Measurements from ENCODE around the gene MAP3K21.

MAP3K21 gene

DNA sequence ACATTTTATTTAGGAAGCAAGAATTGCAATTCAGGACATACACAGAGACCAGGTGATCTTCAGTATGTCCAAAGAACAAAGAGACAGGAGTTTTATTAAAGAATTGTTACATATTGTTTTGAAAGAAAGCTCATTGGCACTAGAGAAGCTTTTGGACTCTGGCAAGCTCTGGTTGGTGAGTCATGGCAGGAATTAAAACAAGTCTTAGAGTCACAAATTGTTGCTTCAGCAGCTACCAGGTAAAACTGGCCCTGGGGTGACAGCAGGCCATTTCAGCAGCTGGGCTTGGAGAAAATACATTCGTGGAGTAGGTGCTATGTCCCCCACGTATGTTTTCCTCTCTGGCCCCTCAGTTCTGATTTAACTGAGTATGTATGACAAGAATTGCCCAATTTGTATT, 58.8 kb downstream of the MAP3K21 start:
- DNase-seq (ENCODE audit: extremely low read depth in 1 of 2, low read depth in 1 of 2), result no peak

GRCh38 chr1:233387585-233387984, 60.1 kb downstream of the MAP3K21 start:
- no peak for DNase-seq (ENCODE audit: extremely low read depth in 1 of 2, low read depth in 1 of 2)

- no peak for DNase-seq (ENCODE audit: extremely low read depth in 1 of 2, low read depth in 1 of 2)
Observed at GRCh38 chr1:233389169-233389568, 61.6 kb downstream of the MAP3K21 start.

GRCh38 chr1:233389893-233390292, 62.4 kb downstream of the MAP3K21 start:
- DNase-seq (ENCODE audit: extremely low read depth in 1 of 2, low read depth in 1 of 2), result no peak

GRCh38 chr1:233390842-233391737, 63.6 kb downstream of the MAP3K21 start:
- DNase-seq (ENCODE audit: extremely low read depth in 1 of 2, low read depth in 1 of 2), result no peak

- DNase-seq (ENCODE audit: extremely low read depth in 1 of 2, low read depth in 1 of 2), result no peak
Observed at GRCh38 chr1:233393084-233393840, 65.7 kb downstream of the MAP3K21 start.

- DNase-seq (ENCODE audit: extremely low read depth in 1 of 2, low read depth in 1 of 2), result no peak
Observed at GRCh38 chr1:233393926-233394680, 66.6 kb downstream of the MAP3K21 start.

DNA sequence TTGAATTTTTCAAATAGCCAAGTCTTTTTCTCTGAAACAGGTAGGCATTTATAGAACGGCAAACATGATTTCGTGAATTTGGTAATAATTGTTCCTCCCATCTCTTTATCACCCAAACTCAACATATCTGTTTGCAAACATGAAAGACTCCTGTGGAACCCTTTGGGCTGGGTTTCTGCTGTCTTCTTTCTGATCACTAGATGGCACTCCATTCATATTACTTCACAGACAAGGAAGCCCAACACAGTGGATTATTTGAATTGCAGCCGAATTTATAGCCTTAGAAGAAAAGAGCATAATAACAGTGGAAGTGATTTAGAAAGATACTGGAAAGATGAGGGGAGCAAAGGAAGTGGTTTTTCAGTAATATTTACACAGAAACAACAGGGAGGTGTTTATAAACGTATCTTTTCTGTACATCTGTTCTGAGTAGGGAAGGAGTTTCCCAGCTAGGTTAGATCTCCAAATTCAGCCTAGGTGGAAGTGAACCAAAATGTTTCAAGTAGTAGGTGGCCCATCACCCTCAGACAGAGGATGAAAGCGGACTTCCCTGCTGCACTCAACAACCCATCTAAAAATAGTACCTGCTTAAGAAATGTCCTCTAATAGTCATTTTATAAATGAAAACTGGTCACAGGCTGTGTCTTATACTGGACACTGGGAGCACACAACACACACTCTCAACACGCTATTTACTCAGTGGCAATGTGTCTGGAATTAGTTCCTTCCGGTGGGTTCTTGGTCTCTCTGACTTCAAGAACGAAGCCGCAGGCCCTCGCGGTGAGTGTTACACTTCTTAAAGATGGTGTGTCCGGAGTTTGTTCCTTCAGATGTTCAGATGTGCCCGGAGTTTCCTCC, 67.6 kb downstream of the MAP3K21 start:
- DNase-seq (ENCODE audit: extremely low read depth in 1 of 2, low read depth in 1 of 2), result no peak

DNA sequence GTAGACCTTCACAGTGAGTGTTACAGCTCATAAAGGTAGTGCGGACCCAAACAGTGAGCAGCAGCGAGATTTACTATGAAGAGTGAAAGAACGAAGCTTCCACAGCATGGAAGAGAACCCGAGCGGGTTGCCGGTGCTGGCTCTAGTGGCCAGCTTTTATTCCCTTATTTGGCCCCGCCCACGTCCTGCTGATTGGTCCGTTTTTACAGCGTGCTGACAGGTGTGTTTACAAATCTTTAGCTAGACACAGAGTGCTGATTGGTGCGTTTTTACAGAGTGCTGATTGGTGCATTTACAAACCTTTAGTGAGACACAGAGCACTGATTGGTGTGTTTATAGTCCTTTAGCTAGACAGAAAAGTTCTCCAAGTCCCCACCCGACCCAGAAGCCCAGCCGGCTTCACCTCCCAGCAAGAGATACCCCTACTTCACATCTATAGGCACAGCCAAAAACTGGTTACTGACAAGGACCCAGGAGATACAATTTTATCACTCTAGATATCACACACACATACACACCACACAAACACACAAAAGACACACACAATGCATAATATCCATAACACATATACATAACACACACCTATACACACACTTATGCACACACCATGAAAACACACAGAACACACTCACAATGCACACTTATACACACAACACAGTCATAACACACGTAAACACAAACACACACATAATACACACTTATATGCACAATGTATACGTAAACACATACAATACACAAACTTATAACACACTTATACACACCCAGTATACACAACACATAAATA, 68.5 kb downstream of the MAP3K21 start:
- DNase-seq (ENCODE audit: extremely low read depth in 1 of 2, low read depth in 1 of 2), result no peak

DNA sequence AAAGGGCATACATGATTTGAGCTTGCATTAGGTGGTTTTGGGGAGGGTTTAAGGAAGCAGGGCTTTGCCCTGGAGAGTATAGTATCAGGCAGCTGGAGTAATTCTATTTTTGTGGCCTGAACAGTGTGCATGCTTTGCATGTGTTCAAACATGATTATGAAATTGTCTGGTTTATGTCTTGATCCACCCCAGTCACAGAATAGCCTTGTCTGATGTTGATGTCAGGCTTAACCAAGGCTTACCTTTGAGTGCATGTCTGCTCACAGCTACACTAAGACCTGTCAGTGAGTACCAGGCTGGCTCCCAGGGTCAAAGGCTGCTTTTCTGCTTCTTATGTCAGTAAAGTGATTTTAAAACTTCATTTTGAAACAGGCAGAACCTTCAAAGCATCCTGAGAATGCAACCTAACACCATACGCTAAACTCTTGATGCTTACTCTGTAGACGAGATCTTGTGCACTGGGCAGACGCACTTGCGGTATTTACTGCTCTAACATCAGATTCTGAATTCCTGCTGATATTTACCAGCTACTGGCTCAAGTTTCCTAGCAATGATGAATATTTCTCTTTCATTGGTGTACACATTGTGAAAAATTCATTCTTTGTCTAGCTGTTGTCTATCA, 78.9 kb downstream of the MAP3K21 start:
- DNase-seq (ENCODE audit: extremely low read depth in 1 of 2, low read depth in 1 of 2), result no peak

- DNase-seq (ENCODE audit: extremely low read depth in 1 of 2, low read depth in 1 of 2), result no peak
Observed at GRCh38 chr1:233406994-233407631, 79.6 kb downstream of the MAP3K21 start.

DNA sequence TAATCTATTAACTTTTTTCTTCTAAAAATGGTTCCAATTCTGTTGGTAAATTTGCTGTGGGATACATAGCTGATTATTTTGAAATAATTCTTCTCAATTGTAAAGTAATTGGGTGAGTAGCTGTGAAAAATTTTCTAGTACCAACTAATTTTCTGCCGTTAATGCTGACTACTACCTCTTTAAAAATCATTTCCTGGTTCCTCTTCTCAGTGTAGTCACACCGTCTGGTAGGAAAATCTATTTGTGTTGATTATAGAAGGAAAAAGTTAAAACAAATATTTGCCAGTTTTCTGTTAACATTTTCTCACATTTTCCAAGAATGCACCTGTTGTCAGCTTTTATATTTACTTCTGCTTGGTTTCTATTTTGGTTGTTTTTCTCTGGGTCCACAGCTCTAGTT, 82.0 kb downstream of the MAP3K21 start:
- no peak for DNase-seq (ENCODE audit: extremely low read depth in 1 of 2, low read depth in 1 of 2)

DNA sequence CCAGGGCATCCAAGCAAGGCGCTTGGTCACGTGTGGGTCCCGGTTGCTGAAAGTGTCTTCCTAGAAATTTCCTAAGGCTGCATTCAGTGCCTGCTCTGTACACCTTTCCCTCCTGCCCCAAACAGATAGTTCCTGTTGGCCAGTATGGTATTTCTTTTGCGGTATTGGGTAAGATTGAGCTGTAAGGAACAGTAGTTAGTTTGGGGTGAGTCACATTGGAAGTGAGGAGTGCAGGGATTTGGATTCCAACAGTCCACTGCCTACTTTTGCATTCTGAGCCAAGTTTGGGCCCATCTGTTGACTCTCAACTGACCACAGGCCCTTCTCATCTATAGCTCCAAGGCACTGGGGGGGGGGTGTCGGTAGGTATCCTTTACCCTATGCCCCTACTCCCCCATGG, 83.4 kb downstream of the MAP3K21 start:
- no peak for DNase-seq (ENCODE audit: extremely low read depth in 1 of 2, low read depth in 1 of 2)

- DNase-seq (ENCODE audit: extremely low read depth in 1 of 2, low read depth in 1 of 2), result no peak
Observed at GRCh38 chr1:233412812-233413211, 85.3 kb downstream of the MAP3K21 start.

GRCh38 chr1:233421293-233421692, 93.8 kb downstream of the MAP3K21 start:
- DNase-seq (ENCODE audit: extremely low read depth in 1 of 2, low read depth in 1 of 2), result no peak

- DNase-seq (ENCODE audit: extremely low read depth in 1 of 2, low read depth in 1 of 2), result no peak
Observed at GRCh38 chr1:233424779-233425178, 97.3 kb downstream of the MAP3K21 start.

- no peak for DNase-seq (ENCODE audit: extremely low read depth in 1 of 2, low read depth in 1 of 2)
Observed at GRCh38 chr1:233427907-233428306, 100.4 kb downstream of the MAP3K21 start.

- no peak for DNase-seq (ENCODE audit: extremely low read depth in 1 of 2, low read depth in 1 of 2)
Observed at GRCh38 chr1:233431753-233432403, 104.4 kb downstream of the MAP3K21 start.
